H1 (cell line): ENCODE measurements around the gene MLF2. TPM values are rescaled to one million over a fixed set of nuclear protein-coding genes. Genes with fewer than 3 reads are reported as not detected.

Experiments
- CTCF ChIA-PET: fragments of 300-600 bp; sonication (Branson Sonifier 250); formaldehyde crosslinking; loops from one replicate; lab custom pipeline; 2021; ENCODE audit not compliant: partially characterized antibody; lab: Charles Lee
- POLR2A ChIA-PET: fragments of 300-600 bp; sonication (Branson Sonifier 250); formaldehyde crosslinking; loops from one replicate; lab custom pipeline; 2021; ENCODE audit warnings: inconsistent platforms; ENCODE audit not compliant: partially characterized antibody; lab: Charles Lee
- DNase-seq, 2 experiments: peaks; one replicate each; pipeline versions ENCODE4 v3.0.0 to v3.0.0-alpha.2; 2010 to 2022; ENCODE audit warnings: low spot score in 2 of 2, low read depth in 1 of 2, mixed read lengths in 1 of 2
- FAIRE-seq: peaks from 2 replicates; lab custom pipeline; 2011; peaks lifted over from hg19 to GRCh38; lab: Jason Lieb, UNC
- H2AFZ ChIP-seq: 2 replicates; pipeline ENCODE4 v1.8.1; 2012; ENCODE audit warnings: low read length, inconsistent platforms
- H2AK5ac ChIP-seq: 2 replicates; pipeline ENCODE4 v1.6.1; 2013; ENCODE audit warnings: low read depth, low read length
- H2BK120ac ChIP-seq: replicated peaks from 2 replicates; pipeline ENCODE3; 2013; ENCODE audit warnings: low read depth, low read length, inconsistent platforms
- H2BK12ac ChIP-seq: 2 replicates; pipeline ENCODE4 v1.6.1; 2013; ENCODE audit warnings: low read depth, low read length
- H2BK15ac ChIP-seq: 2 replicates; pipeline ENCODE4 v1.6.1; 2013; ENCODE audit warnings: low read length
- H2BK20ac ChIP-seq: 2 replicates; pipeline ENCODE4 v1.6.1; 2013; ENCODE audit warnings: low read length
- H2BK5ac ChIP-seq: 2 replicates; pipeline ENCODE4 v1.6.1; 2013; ENCODE audit warnings: low read depth, low read length
- H3K14ac ChIP-seq: 2 replicates; pipeline ENCODE4 v1.6.1; 2013; ENCODE audit warnings: inconsistent platforms; ENCODE audit not compliant: insufficient read length
- H3K18ac ChIP-seq: 2 replicates; pipeline ENCODE4 v1.6.1; 2013; ENCODE audit warnings: low read length; ENCODE audit errors: extremely low read depth
- H3K23ac ChIP-seq: 2 replicates; pipeline ENCODE4 v1.6.1; 2013; ENCODE audit warnings: inconsistent platforms; ENCODE audit not compliant: insufficient read length
- H3K23me2 ChIP-seq: 2 replicates; pipeline ENCODE4 v1.6.1; 2013; ENCODE audit warnings: low read depth, low read length
- H3K27ac ChIP-seq: 2 replicates; pipeline ENCODE4 v1.6.1; 2011; ENCODE audit warnings: low read depth, low read length, inconsistent platforms
- H3K27me3 ChIP-seq, 4 experiments: replicated peaks in 1 of 4; 1 replicate in 1 of 4; 2 replicates in 3 of 4; pipeline versions ENCODE4 v1.6.1 to v1.8.1; 2011 to 2013; ENCODE audit warnings: low read length in 3 of 4, mild to moderate bottlenecking in 3 of 4, inconsistent platforms in 2 of 4, mixed read lengths in 2 of 4, moderate library complexity in 1 of 4; ENCODE audit not compliant: control insufficient read depth in 3 of 4, insufficient read depth in 3 of 4; ENCODE audit errors: extremely low read depth in 1 of 4
- H3K36me3 ChIP-seq, 4 experiments: 2 replicates each; pipeline versions ENCODE4 v1.6.1 to v1.8.1; 2011 to 2013; ENCODE audit warnings: mild to moderate bottlenecking in 4 of 4, low read length in 3 of 4, moderate library complexity in 2 of 4, control low read depth in 1 of 4, inconsistent platforms in 1 of 4; ENCODE audit not compliant: insufficient read depth in 4 of 4, control insufficient read depth in 2 of 4
- H3K4ac ChIP-seq: replicated peaks from 2 replicates; pipeline ENCODE3; 2013; ENCODE audit warnings: low read length, low read depth, mixed read lengths, inconsistent platforms; ENCODE audit not compliant: insufficient read length
- H3K4me1 ChIP-seq, 4 experiments: replicated peaks in 1 of 4; 1 replicate in 1 of 4; 2 replicates in 3 of 4; pipeline versions ENCODE4 v1.6.1 to v1.8.1; 2011 to 2013; ENCODE audit warnings: low read length in 3 of 4, inconsistent platforms in 2 of 4, mixed read lengths in 1 of 4; ENCODE audit not compliant: insufficient read depth in 4 of 4, control insufficient read depth in 3 of 4
- H3K4me2 ChIP-seq, 2 experiments: 2 replicates each; pipeline versions ENCODE4 v1.6.1 to v1.8.1; 2011 to 2013; ENCODE audit warnings: low read depth in 2 of 2, low read length in 2 of 2, control low read depth in 1 of 2, inconsistent platforms in 1 of 2, mild to moderate bottlenecking in 1 of 2; ENCODE audit not compliant: insufficient read depth in 1 of 2
- H3K4me3 ChIP-seq, 4 experiments: fragments of 200-600, 300-600 bp in 1 of 4; sonication (generic), shearing (Covaris generic), sonication (Bioruptor Twin) in 1 of 4; 2 replicates each; pipeline versions ENCODE4 v1.5.1 to v1.8.1; 2011 to 2016; ENCODE audit warnings: low read length in 4 of 4, low read depth in 3 of 4, control low read depth in 2 of 4, inconsistent platforms in 2 of 4, mild to moderate bottlenecking in 2 of 4, mixed read lengths in 1 of 4, moderate library complexity in 1 of 4; ENCODE audit not compliant: insufficient read depth in 2 of 4; ENCODE audit errors: extremely low read depth in 1 of 4
- H3K56ac ChIP-seq: replicated peaks from 2 replicates; pipeline ENCODE3; 2013; ENCODE audit warnings: low read depth, mild to moderate bottlenecking, mixed read lengths, low read length, inconsistent platforms; ENCODE audit not compliant: insufficient read length
- H3K79me1 ChIP-seq: 2 replicates; pipeline ENCODE4 v1.6.1; 2013; ENCODE audit warnings: low read depth, low read length, control low read depth
- H3K79me2 ChIP-seq, 2 experiments: 2 replicates each; pipeline versions ENCODE4 v1.6.1 to v1.8.1; 2012 to 2013; ENCODE audit warnings: low read length in 2 of 2, mild to moderate bottlenecking in 2 of 2, inconsistent platforms in 1 of 2; ENCODE audit not compliant: insufficient read depth in 2 of 2, control insufficient read depth in 1 of 2
- H3K9ac ChIP-seq, 4 experiments: replicated peaks in 1 of 4; 1 replicate in 1 of 4; 2 replicates in 3 of 4; pipeline versions ENCODE4 v1.6.1 to v1.8.1; 2011 to 2013; ENCODE audit warnings: low read depth in 3 of 4, low read length in 3 of 4, control low read depth in 2 of 4, mild to moderate bottlenecking in 2 of 4, moderate library complexity in 2 of 4, inconsistent platforms in 1 of 4; ENCODE audit errors: extremely low read depth in 1 of 4
- H3K9me3 ChIP-seq, 2 experiments: 2 replicates each; pipeline versions ENCODE4 v1.6.1 to v1.8.1; 2012 to 2013; ENCODE audit warnings: mild to moderate bottlenecking in 2 of 2, moderate library complexity in 2 of 2, control low read depth in 1 of 2, inconsistent platforms in 1 of 2, low read depth in 1 of 2, low read length in 1 of 2, mixed read lengths in 1 of 2; ENCODE audit not compliant: insufficient read depth in 2 of 2
- H4K20me1 ChIP-seq, 2 experiments: replicated peaks in 1 of 2; 2 replicates each; pipeline versions ENCODE3 to v1.8.1; 2011 to 2013; ENCODE audit warnings: inconsistent platforms in 2 of 2, low read length in 2 of 2, mild to moderate bottlenecking in 1 of 2; ENCODE audit not compliant: insufficient read depth in 2 of 2, control insufficient read depth in 1 of 2
- H4K5ac ChIP-seq: 2 replicates; pipeline ENCODE4 v1.6.1; 2013; ENCODE audit warnings: low read length, low read depth, mixed read lengths, inconsistent platforms; ENCODE audit not compliant: insufficient read length
- H4K8ac ChIP-seq: 2 replicates; pipeline ENCODE4 v1.8.0; 2013; ENCODE audit warnings: mild to moderate bottlenecking, moderate library complexity, low read length, inconsistent platforms; ENCODE audit not compliant: insufficient read depth; ENCODE audit errors: extremely low read depth
- H4K91ac ChIP-seq: replicated peaks from 2 replicates; pipeline ENCODE3; 2013; ENCODE audit warnings: low read length, mixed read lengths, inconsistent platforms; ENCODE audit not compliant: insufficient read length
- CEBPB ChIP-seq: IDR thresholded peaks from 2 replicates; pipeline ENCODE4 v1.6.1; 2012; ENCODE audit warnings: low read depth, low read length
- CTBP2 ChIP-seq: IDR thresholded peaks from 2 replicates; pipeline ENCODE4 v1.7.0; 2011; ENCODE audit warnings: borderline replicate concordance, mild to moderate bottlenecking, moderate library complexity, mixed read lengths, low read length; ENCODE audit not compliant: insufficient read depth, insufficient read length
- JUN ChIP-seq: IDR thresholded peaks from 2 replicates; pipeline ENCODE4 v1.6.1; 2011; ENCODE audit warnings: low read depth, mild to moderate bottlenecking, improper control_type of control experiment, low read length
- NANOG ChIP-seq: IDR thresholded peaks from 2 replicates; pipeline ENCODE4 v1.6.1; 2011; ENCODE audit warnings: low read length, low read depth, mild to moderate bottlenecking, inconsistent platforms; ENCODE audit not compliant: insufficient read depth, poor library complexity, severe bottlenecking
- RBBP5 ChIP-seq: IDR thresholded peaks from 2 replicates; pipeline ENCODE4 v1.7.1; 2012; ENCODE audit warnings: low read depth, mild to moderate bottlenecking, inconsistent platforms, low read length, moderate library complexity, borderline replicate concordance
- SAP30 ChIP-seq: fragments of 300-600 bp; sonication (generic); IDR thresholded peaks from 2 replicates; pipeline ENCODE4 v1.7.1; 2012; ENCODE audit warnings: low read length, moderate library complexity, mild to moderate bottlenecking, inconsistent platforms; ENCODE audit not compliant: insufficient read depth, insufficient replicate concordance
- WGBS, 2 experiments: shearing (Covaris generic) in 1 of 2; methylation state at CpG; one replicate each; pipeline versions ENCODE4 v1.1.6 to v1.1.7; 2013 to 2015; ENCODE audit warnings: low lambda C conversion rate in 2 of 2, mixed read lengths in 2 of 2, inconsistent platforms in 1 of 2, low coverage in 1 of 2, missing lambda C conversion rate in 1 of 2; ENCODE audit not compliant: insufficient replicate concordance in 2 of 2, insufficient coverage in 1 of 2, insufficient read length in 1 of 2; ENCODE audit errors: extremely low coverage in 1 of 2, missing lambda C conversion rate in 1 of 2; 5-methylcytosine and 5-hydroxymethylcytosine counted together
- polyA plus RNA-seq, 7 experiments: library from polyadenylated mRNA; depleted of rRNA in 3 of 7; stranded (reverse) in 5 of 7; unstranded in 2 of 7; fragments of >200 nt in 5 of 7; fragments of 200-250 nt in 2 of 7; gene quantifications; 1 replicate in 5 of 7; 2 replicates in 1 of 7; 4 replicates in 1 of 7; pipeline versions ENCODE4 v1.2.1 to v1.2.3, GENCODE V29; 2011 to 2013; ENCODE audit warnings: missing spikeins in 2 of 7, mixed read lengths in 2 of 7
- total RNA-seq: library from RNA; stranded (reverse); fragmentation: NEBNext Ultra II Directional; extraction: Animal tissue kit (Norgen Biotek cat#: 25700); gene quantifications from 2 replicates; pipeline ENCODE4 v1.2.1, GENCODE V29; 2021

Gene MLF2
- total and polyA plus RNA-seq, 2 of the 8 experiments (the other 6 are each of a cell fraction or from before 2014, with no cell fraction given), result 229 to 401 TPM

DNA sequence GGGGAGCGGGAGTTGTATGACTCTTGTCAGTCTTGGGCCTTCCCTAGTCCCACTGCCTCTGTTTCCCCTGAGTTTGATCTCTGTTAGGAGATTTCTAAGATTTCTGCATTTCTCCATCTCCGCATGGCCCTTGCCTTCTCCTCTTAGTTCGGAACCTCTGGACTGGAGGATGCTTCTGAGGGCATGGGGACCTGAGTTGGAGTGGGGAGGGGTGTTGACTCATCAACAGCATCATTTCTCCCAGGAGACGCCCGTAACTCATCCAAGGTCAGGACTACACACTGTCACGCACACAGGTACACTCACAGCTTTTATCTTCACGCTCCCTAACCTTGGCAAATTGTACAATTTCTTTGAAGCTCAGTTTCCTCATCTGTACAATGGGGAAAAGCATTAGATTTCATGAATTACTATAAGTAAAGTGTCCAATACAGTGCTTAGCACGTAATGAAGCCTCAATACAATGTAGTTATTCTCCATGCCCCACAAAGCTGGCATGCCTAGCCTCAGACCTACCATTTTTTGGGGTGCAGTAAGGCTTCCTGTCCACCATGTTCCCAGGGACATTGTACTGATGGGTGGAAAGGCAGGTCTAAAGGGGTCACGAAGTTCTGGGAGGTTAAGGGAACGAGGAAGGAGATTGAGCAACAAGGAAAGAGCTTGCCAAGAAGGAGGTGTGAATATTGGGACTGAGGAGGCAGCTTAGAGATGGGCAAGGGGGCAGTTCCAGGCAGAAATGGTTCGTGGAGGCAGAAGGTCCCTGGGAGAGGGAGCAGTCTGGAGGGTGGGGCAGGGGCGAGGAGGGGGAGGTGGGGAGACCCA, 18.8 kb upstream of the MLF2 start:
- 0 out of 2 replicates have a peak, but pooled peaks cover 2% of the 10 kb centered on the region for H3K79me1 ChIP-seq
- no peak overlapping the region for H2BK20ac ChIP-seq
- ChIA-PET POLR2A (interaction anchor here (0.6 to 11.6 kb wide), 11 partner anchors 8 to 172 kb away, joined by 3 to 151 read pairs (median 6); partner anchors contain the start of genes C12orf57, GPR162, MLF2 and RNU7-1), CTCF (interaction anchor here (0.5 to 29.6 kb wide), 8 partner anchors 9 to 58 kb away, joined by 3 to 532 read pairs (median 4); partner anchors contain the start of genes GNB3, GPR162, MLF2 and P3H3)
- TF ChIP-seq JUN (no peak), NANOG (no peak), RBBP5 (no peak), CTBP2 (no peak), CEBPB (no peak), SAP30 (no peak)
- no peak overlapping the region for H2AFZ ChIP-seq
- no peak overlapping the region for H3K4me3 ChIP-seq
- H3K27me3 ChIP-seq, result peaks cover 0 to 27% (median 21%) of the 10 kb centered on the region in 4 experiments; a peak in 5 of 7 replicates
- H3K23ac ChIP-seq, result peak overlapping the region; percentile 85
- H3K9me3 ChIP-seq, result no peaks in the 10 kb centered on the region
- no peak overlapping the region for H3K56ac ChIP-seq
- FAIRE-seq (no peak), DNase-seq (no peak)
- no peak overlapping the region for H3K14ac ChIP-seq
- no peak overlapping the region for H2BK5ac ChIP-seq
- peak overlapping the region; percentile 46 to 85; a peak in 3 of 4 replicates for H3K4me2 ChIP-seq
- H4K8ac ChIP-seq, result no peak overlapping the region; the same call in 1 of the 2 replicates
- H2AK5ac ChIP-seq, result no peak overlapping the region
- no peak overlapping the region for H2BK120ac ChIP-seq
- peaks cover 0 to 23% (median 5%) of the 10 kb centered on the region in 4 experiments; a peak in 6 of 8 replicates for H3K36me3 ChIP-seq
- H3K23me2 ChIP-seq, result peaks cover 13% of the 10 kb centered on the region
- WGBS, 2 experiments, result 75% methylated on average over 12 of the region's 12 CpGs; no CpG with 5 or more reads in 1 of the 2 experiments
- H4K5ac ChIP-seq, result no peak overlapping the region
- H4K91ac ChIP-seq, result no peak overlapping the region
- no peak overlapping the region for H3K27ac ChIP-seq
- peaks cover 4 to 25% of the 10 kb centered on the region in 2 experiments; a peak in 2 of 4 replicates for H3K79me2 ChIP-seq
- H4K20me1 ChIP-seq, result peaks cover 6 to 20% of the 10 kb centered on the region in 2 experiments
- no peak overlapping the region for H3K9ac ChIP-seq
- peak overlapping the region; percentile 93; the same call in 1 of the 2 replicates for H2BK15ac ChIP-seq
- no peak overlapping the region for H3K18ac ChIP-seq
- no peak overlapping the region for H2BK12ac ChIP-seq
- H3K4me1 ChIP-seq, result peaks cover 4 to 36% (median 25%) of the 10 kb centered on the region in 4 experiments
- no peak overlapping the region for H3K4ac ChIP-seq
